SK-N-DZ (cell line): ENCODE results near the gene CBFA2T3. TPM values are rescaled to one million over a fixed set of nuclear protein-coding genes. Genes with fewer than 3 reads are reported as not detected.
"Not testable (repeated sequence)": the region's sequence is repeated elsewhere in the genome, so short reads cannot be mapped to it uniquely, and the experiment has no call there.

Experiments used
- DNase-seq: peaks from one replicate; pipeline ENCODE4 v3.0.0-alpha.2; 2015; ENCODE audit warnings: low spot score
- polyA plus RNA-seq, 2 experiments: library from polyadenylated mRNA; depleted of rRNA; stranded (reverse); fragments of >200 nt; gene quantifications; 2 replicates each; pipeline ENCODE4 v1.2.3, GENCODE V29; 2014

Gene CBFA2T3
- polyA plus RNA-seq (2014; cell fraction: cytosol; rRNA removed) = not detected in 2 replicates
- polyA plus RNA-seq (2014; cell fraction: nucleus; rRNA removed) = 0.24 and 0.28 TPM in 2 replicates

- DNase-seq = no peak
These were observed at the start of gene CBFA2T3 for GRCh38 chr16:88977018-88977811. Gene CBFA2T3, minus strand, starts transcription at chr16:88977207. Its CDS starts 400 bp downstream, at chr16:88976807.

- no peak for DNase-seq
These were observed 49.2 kb upstream of the CBFA2T3 start for GRCh38 chr16:89026121-89026612.

GRCh38 chr16:89025636-89026035 is 48.6 kb upstream of the CBFA2T3 start:
- no peak for DNase-seq

GRCh38 chr16:89024546-89025060 is 47.6 kb upstream of the CBFA2T3 start:
- no peak for DNase-seq

- no peak for DNase-seq
These were observed 46.9 kb upstream of the CBFA2T3 start for GRCh38 chr16:89023621-89024511.

- DNase-seq = no peak
These were observed 46.1 kb upstream of the CBFA2T3 start for GRCh38 chr16:89023151-89023551.

GRCh38 chr16:89022051-89022836 is 45.2 kb upstream of the CBFA2T3 start:
- no peak for DNase-seq

GRCh38 chr16:89020925-89021595 is 44.1 kb upstream of the CBFA2T3 start:
- no peak for DNase-seq

GRCh38 chr16:89020068-89020924 is 43.3 kb upstream of the CBFA2T3 start:
- DNase-seq = no peak

GRCh38 chr16:89019511-89019910 is 42.5 kb upstream of the CBFA2T3 start:
- DNase-seq = no peak

- no peak for DNase-seq
These were observed 41.5 kb upstream of the CBFA2T3 start for GRCh38 chr16:89018282-89019158.

- no peak for DNase-seq
These were observed 40.7 kb upstream of the CBFA2T3 start for GRCh38 chr16:89017543-89018281.

- not testable (repeated sequence) for DNase-seq
These were observed 39.6 kb upstream of the CBFA2T3 start for GRCh38 chr16:89016561-89016960.

- DNase-seq = no peak
These were observed 38.4 kb upstream of the CBFA2T3 start for GRCh38 chr16:89015271-89015859.

GRCh38 chr16:89014403-89015230 is 37.6 kb upstream of the CBFA2T3 start:
- no peak for DNase-seq

GRCh38 chr16:89013692-89014402 is 36.8 kb upstream of the CBFA2T3 start:
- DNase-seq = no peak
